HG03097 (cell line): ENCODE results near the gene RIMBP2.
"Not testable (repeated sequence)": the region's sequence is repeated elsewhere in the genome, so short reads cannot be mapped to it uniquely, and the experiment has no call there.

ENCODE experiments used
- ATAC-seq: cut with Tn5 transposase; IDR thresholded peaks from one replicate; pipeline ENCODE4 v1.9.1; 2021; ENCODE audit not compliant: unreplicated experiment, low FRiP score

RIMBP2 gene

DNA sequence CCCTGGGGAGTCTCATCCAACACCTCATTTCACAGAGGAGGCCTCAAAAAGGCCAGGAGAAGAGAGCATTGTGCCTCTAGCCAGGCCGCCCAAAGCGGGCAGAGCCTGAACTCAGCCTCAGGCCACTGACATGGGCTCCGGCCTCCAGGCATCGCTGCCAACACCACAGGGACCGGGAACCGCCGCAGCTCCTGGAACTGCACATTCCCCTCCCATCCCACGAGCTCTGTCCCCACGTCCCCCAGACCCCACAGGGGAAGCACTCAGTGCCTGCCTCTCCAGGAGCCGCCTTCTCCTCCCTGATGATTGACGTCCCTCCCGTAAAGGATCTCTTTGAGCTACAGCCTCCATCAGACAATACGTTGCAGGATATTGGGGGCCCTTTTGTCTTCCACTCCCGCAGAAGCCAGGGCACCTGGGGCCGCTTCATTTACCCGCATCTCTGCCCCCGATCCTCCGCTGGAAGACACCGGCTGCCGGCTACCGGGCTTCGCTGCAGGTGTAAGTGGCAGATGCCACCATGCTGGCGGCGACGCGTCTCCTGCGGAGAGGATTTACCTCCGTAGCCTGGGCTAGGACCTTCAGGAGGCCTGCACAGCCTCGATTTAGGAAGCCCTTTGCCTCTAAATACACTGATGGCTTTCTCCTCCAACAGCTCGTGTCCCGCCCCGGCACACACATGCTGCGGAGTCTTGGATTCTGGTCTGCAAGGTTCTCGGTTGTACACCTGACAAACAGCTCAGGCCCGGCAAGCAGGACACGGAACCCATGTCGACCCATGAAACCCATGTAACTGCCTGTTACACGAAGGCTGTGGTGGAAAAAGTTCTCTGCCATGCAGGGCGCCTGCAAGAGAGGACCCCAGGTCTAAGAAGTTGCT is 104.8 kb downstream of the RIMBP2 start:
- ATAC-seq = no peak

DNA sequence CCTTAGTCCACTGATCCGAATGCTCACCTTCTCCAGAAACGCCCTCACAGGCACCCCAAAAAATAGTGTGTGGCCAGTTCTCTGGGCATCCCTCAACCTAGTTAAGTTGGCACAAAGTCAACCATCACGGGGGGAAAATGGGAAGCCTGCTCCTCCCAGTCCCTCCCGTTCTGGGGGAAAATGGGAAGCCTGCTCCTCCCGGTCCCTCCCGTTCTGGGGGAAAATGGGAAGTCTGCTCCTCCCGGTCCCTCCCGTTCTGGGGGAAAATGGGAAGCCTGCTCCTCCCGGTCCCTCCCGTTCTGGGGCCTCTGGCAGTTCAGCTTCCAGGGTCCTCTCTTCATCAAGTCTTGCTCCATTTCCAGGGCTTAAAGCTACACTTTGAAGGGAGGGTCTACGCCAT is 106.1 kb downstream of the RIMBP2 start:
- no peak for ATAC-seq

DNA sequence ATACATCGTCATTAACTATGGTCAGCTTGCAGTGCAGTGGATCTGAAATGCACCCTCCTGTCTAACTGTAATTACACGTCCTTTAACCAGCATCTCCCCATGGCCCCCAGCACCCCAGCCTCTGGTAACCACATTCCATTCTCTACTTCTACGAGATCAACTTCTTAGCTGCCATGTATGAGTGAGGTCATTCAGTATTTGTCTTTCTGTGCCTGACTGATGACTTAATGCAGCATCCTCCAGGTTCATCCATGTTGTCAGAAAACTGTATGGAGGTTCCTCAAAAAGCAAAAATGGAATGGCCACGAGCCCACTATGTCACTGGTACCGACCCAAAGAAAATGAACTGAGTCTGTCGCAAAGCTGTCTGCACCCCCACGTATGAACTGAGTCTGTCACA is 107.3 kb downstream of the RIMBP2 start:
- ATAC-seq = no peak

DNA sequence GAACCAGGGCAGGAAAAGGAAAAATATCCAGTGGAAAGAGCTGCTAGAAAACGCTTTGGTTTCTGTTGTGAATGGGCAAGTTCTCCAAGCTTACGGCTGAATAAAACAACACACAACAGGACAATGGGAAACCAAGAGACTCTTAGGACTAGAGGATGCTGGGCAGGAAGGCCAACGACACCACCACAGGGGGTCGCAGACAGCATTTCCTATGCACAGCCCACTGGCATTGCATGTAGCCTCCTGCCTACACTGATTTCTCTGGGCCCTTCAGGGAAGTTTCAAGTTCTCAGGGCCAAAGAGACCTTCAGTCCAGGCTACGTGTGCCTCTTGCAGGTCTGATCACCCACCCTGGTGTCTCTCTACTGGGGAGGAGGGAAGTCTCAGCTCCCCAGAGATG is 108.0 kb downstream of the RIMBP2 start:
- ATAC-seq = no peak

DNA sequence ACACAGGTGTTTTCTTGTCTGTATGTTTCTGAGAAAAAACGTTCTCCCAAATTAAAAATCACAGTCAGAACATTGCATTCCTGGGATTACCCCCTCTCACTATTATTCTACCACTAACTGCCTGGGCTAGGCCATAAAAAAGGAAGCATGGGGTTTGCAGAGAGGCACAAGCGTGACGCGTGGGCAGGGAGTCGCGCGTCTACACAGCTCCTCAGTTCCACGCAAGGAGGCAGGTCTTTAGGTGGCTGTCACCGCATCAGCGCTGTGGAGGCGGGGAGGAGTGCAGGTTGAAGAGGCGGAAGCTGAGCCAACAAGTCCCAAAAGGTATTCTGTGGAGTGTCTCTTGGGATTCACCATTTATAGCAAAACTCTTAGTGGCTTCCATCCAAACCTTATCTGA is 109.9 kb downstream of the RIMBP2 start:
- ATAC-seq = no peak

DNA sequence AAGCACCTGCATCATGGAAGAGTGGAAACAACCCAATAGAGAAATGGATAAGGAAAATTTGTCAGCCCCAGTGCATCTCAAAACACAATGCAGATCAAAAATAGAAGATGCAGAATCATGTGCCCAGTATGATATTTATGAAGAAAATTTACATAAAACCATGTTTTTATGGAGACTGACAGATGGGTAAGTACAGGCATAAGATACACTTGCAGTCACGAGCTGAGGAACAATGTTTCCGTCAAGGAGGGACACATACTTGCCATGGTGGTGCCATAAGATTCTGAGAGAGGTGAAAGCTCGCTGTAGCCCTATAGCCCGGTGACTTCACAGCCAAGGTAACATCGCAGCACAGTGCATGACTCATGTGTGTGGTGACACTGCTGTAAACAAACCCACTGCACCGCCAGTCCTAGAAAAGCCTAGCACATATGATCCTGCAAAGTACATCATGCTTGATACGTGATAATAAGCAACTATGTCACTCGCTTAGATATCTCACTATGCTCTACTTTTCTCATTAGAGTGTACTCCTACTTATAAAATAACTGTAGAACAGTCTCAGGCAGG is 112.6 kb downstream of the RIMBP2 start:
- ATAC-seq = no peak

DNA sequence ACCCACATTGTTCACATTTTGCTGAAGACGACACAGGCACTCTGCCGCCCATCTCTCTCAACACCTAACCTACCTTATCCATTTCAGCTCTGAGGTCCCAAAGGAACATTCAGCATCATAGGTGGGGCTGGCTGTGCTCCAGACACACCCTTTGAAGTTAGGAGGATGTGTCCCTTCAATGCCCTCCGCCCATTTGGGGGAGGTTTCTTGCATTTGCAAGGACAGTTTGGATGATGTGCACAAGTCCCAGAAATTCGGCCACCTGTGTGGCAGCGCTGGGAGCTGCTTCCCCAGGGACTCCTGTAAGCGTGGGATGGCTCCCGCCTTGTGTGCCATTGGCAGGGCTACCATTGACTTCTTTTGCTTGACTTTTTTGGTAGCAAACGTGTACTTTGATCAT is 113.8 kb downstream of the RIMBP2 start:
- ATAC-seq = no peak

DNA sequence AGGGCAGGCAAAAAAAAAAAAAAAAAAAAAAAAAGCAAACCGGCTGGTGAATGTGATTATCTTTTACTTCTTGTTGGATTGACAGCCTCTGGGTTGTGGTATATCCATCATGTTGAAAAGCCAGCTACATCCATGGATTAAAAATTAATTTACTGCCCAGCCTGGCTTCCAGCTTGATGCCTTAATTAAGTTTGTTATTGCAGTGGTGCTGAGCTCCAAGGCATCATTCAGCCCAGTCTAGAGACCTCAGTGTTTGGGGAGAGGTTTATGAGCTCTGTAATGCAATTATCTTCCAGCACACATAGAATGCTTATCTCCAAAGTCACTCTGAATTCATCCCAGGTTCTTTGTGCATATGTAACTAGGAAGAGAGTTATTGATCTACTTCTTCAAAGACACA is 114.8 kb downstream of the RIMBP2 start:
- no peak for ATAC-seq

DNA sequence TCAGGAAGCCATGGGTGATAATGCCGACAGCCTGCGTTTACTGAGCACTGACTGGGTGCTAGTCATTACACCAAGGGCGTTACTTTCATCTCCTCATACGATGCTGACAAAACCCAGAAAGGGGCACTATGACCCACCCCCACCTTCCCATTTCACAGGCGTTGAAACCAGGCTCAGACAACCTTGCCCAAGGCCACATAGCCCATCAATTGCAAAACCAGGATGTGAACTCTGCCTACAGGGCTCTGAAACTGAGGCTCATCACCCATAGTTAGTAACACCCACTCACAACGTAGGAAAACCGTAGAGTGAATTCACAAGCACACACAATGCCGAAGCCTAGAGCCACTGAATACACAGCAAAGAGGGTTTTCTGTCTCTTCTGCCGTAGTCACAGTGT is 119.9 kb downstream of the RIMBP2 start:
- ATAC-seq = no peak

DNA sequence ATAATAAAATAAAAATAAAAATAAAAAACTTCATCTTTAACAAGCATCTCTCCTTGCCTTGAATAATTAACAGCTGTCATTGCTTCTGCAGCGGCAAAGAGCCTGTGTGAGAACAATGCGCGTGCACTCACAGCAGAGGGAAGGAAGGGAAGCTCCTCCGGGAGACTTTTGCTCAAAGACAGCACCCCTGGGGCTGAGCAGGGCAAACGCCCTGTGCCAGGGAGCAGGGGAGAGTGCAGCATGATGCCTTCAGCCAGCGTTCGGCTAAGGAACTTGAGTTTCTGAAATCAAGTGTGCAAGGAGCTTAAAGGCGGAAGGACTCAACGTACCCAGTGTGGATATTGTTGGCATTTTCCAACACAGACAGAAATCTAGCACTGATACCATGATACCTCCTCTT is 120.5 kb downstream of the RIMBP2 start:
- ATAC-seq = no peak

DNA sequence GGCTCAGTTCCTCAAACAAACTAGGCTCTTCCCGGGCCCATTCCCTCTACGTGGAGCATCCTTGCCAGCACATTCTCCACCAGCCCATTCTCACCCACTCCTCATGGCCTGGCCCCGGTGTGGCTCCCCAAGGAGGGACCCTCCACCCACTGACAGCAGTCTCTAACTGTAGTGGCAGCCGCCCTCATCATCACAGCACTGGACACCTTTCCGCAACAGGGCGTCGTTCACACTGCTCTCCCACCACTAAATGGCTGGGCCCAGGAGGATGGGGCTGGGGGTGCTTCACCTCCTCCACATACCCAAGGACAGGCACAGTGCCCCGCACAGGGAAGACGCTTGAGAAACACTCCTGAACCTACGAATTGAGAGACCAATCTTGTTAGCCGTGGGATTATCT is 123.0 kb downstream of the RIMBP2 start:
- ATAC-seq = no peak

DNA sequence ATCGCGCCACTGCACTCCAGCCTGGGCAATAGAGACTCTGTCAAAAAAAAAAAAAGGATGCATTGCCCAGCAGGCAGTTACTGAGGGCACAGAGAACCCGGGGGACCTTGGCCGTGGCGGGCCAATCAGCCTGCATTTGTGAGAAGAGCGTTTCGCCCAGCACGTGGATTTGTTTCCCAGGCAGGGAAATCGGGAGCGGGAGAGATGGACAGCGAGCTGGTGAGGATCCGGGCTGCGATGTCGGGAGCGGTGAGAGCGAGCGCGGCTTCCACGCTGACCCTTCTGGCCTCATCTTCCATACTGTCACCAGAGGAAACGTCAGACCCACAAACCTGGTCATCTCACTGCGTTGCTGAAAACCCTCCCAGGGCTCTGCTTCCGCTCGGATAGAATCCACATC is 123.5 kb downstream of the RIMBP2 start:
- ATAC-seq = no peak

DNA sequence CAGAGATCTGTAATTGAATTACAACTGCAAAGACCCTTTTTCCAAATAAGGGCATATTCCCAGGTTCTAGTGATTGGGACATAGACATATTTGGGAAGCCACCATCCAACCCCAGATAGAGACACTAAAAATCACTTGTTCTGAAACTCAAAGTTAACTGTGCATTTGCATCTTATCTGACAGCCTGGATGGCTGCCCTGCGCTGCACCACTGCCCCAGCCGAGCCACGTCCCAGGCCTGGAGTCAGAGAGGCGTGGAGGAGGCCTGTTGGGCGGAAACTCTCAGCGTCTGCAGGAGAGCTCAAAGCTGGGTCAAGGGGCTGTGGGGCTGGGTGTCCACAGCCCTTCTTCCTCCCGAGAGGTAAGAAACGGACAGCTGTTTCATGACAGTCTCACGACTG is 124.4 kb downstream of the RIMBP2 start:
- no peak for ATAC-seq

DNA sequence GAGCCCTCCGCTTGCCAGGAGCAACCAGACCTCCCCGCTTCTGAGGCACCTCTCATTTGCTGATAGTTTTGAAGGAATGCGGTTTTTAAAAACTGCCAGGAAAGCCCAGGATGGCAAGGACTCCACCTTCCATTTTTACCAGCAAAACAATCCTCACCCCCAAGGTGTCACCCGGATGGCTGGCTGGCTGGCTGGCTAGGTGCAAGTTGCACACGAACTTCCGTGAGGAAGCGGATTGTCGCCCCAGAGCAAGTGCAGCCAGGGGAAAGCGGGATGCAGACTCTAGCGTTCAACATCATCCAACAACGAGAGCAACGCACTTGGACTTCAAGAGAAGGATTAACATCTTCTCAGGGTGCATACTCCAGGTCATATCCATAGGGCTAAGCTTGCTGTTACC is 125.4 kb downstream of the RIMBP2 start:
- ATAC-seq = no peak

DNA sequence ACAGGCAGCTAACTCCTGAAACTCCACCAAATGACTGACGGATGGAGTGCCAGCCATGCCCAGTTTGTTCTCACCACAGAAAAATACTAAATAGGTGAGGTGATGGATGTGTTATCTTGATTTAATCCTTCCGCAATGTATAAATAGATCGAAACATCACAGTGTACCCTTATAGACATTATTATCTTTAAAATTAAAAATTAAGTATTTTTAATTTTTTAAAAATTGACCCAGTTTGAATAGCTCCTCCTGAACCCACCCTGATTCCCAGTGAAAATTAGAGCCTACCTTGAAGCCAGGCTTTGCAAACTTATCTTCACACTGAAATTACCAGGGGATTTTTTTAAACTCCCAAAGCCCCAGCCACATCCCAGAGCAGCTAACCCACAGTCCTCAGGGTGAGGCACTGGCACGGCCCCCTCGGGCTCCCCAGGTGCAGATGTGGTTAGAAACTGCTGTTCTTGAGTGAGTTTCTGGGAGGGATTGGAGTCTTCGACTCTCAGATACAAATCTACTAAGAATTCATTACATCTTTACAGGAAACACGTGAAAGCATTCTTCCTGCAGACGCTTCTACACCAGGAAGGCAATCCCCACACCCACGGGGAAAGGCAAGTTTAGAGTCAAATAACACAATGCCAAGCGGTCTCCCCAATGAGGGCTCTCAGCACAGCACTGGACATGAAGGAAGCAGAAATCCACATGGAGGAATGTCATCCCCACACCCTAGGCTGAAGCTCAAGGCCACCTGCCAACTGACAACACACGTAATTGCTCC is 126.4 kb downstream of the RIMBP2 start:
- no peak for ATAC-seq

DNA sequence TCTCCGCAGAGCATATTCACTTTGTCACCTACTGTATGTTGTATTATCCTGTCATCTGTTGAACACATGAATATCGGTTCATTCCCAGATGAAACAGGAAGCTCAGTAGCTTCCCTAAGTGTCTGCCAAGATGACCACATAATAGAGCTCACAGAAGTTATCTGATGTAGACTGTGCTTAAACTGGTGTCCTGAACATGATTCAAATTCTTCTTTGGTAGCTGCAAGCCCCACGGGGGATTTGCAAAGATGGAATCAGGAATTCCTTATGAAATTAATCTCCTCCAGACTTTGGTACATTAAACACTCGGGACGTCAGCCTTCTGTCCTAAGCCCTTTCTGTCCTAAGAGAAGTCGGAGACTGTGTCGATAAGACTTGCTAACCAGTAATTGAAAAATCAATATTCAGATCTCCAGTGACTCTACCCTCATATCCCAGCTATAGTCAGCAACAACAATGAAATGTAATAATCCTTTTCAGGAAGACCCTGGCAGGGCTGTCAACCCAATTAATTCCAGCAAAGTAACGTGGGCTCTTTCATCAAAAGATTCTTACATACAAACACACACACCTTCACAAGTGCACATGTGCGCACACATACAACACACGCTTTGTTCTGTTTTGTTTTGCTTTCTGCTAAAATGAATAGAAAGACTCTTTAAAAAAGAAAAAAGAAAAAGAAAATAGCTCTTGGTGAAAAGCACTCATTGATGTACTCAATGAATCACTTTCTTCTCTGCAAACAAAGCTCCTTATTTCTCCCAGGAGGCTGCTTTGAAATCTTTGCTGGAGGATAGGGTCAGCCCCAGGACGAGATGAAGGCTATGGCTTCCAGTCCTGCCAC is 127.2 kb downstream of the RIMBP2 start:
- no peak for ATAC-seq

DNA sequence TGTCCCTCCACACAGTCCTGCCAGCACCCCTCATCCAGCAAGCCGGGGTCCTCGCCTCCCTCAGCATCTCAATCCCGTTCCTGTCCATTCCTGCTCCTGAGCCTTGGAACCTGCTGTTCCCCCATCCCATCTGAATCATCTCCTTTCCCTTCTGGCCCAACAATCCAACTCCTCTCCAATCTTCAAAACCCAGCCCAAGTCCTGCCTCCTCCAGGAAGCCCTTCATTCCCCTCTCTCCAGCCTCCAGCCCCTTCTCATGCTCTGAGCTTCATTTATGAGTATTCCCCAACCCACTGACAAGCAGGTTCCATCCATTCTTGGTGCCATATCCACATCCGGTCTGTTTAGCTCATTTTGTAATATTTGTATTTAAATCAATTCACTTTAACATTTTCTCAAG is 128.1 kb downstream of the RIMBP2 start:
- no peak for ATAC-seq

DNA sequence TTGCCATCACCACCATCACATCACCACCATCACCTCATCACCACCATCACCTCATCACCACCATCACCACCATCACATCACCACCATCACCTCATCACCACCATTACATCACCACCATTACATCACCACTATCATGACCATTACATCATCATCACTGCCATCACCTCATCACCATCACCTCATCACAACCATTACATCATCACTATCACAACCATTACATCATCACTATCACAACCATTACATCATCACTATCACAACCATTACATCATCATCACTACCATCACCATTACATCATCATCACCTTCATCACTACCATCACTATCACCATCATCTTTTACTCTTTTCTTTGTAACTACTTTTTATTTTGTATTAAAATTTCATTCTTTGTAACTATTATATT is 131.6 kb downstream of the RIMBP2 start:
- not testable (repeated sequence) for ATAC-seq

DNA sequence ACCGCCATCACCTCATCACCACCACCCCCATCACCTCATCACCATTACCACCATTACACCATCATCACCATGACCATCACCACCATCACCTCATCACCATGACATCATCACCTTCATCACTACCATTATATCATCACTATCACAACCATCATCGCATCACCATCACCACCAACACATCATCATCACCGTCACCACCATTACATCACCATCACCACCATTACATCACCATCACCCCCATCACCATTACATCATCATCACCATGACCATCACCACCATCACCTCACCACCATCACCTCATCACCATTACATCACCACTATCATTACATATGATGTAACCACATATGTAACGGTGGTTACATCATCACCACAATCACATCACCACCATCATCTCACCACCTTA is 132.3 kb downstream of the RIMBP2 start:
- ATAC-seq = no peak

DNA sequence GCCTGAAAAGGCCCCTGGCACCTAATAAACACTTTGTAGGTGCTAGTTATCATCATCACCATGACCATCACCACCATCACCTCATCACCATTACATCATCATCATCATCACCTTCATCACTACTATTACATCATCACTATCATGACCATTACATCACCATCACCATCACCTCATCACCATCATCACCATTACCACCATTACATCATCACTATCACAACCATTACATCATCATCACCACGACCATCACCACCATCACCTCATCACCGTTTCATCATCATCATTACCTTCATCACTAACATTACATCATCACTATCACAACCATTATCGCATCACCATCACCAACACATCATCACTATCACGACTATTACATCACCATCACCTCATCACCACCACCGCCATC is 132.8 kb downstream of the RIMBP2 start:
- no peak for ATAC-seq

DNA sequence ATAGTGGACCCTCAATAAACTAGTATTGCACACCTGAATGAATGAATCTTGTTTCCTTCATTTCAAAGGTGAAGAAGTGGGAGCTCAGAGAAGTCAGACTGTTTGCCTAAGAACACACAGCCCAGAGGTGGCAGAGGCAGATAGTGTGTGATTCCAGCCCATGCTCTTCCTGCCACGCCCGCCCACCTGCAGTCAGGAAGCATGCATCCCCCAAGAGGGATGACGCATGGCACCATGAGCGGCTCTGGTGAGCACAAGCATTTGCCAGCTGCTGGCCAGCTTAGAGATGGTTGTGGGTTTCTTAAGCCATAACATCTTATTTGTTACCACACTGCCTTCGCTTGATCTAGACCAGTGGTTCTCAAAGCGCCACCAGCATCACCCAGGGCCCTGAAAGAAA is 133.8 kb downstream of the RIMBP2 start:
- ATAC-seq = no peak
